GM21717 (cell line): ENCODE data around the gene AOPEP.

Source experiments
- ATAC-seq: cut with Tn5 transposase; IDR thresholded peaks from one replicate; pipeline ENCODE4 v1.9.1; 2021; ENCODE audit warnings: mild to moderate bottlenecking, moderate library complexity; ENCODE audit not compliant: unreplicated experiment

AOPEP gene

GRCh38 chr9:95026148-95026524, 299.6 kb downstream of the AOPEP start:
- ATAC-seq: no peak

DNA sequence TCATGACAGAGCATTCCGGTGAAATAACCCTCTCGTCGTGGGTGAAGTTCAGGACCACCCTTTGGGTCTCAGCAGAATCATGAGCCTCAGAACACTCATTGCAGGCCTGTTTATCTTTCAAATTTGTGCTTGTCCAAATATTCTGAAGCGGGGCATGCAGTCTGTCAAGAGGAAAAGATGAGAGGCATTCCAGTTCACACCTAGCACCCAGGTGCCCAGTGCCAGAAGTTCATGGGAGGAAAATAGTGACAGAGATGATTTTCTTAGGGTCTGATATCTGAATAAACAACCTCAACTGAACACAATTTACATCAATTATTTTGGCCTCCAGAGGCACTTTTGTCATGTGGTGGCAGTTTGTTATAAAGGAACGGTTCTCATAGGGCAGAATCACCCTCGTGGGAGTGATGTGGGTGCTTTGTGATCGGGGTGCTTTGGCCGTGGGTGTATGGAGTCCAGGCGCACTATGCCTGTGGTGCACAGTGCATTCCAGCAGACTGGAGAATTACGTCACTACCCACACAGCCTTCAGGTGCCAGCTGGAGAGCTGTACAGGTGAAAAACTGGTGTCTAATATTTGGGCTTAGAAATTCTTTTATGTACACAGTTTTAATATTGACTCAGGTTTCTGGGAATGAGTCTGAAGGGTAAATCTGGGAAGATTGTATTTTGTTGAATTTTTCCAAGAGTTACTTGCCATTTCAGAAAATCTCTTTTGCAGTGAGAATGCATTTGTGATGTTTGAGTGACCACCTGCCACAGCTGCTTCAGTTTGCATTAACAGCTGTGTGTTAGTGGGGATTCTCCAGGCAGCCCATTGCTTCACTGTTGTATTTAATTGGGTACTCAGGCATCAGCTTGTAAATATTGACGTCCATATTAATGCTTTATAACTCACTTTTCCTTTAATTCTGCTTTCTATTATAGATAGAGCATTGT, 301.7 kb downstream of the AOPEP start:
- no peak for ATAC-seq

- ATAC-seq: no peak
Observed at GRCh38 chr9:95028853-95029219, 302.3 kb downstream of the AOPEP start.

GRCh38 chr9:95029288-95029687, 302.8 kb downstream of the AOPEP start:
- no peak for ATAC-seq

- no peak for ATAC-seq
Observed at GRCh38 chr9:95029720-95030119, 303.2 kb downstream of the AOPEP start.

- ATAC-seq: no peak
Observed at GRCh38 chr9:95030344-95030743, 303.8 kb downstream of the AOPEP start.

- ATAC-seq: no peak
Observed at GRCh38 chr9:95030920-95031642, 304.6 kb downstream of the AOPEP start.

- no peak for ATAC-seq
Observed at GRCh38 chr9:95031711-95032461, 305.4 kb downstream of the AOPEP start.

- no peak for ATAC-seq
Observed at GRCh38 chr9:95032580-95033341, 306.3 kb downstream of the AOPEP start.

DNA sequence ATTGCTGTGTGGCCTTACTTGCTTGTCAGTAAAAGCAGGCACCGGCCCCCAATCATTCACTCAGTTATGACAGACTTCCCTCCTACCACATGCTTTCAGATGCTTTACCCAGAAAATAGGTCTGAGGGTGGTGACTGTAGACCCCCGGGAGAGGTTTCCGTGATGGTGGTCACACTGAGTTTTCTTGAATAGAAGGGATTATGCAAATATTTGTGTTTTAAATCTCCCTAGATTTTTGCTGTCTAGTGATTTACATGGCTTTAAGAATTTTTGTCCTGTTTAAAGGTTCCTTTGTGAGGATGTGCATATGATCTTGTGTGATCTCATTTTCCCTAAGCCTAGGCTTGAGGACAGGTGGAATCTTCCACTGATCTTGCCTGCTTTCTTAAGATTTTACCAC, 309.3 kb downstream of the AOPEP start:
- ATAC-seq: no peak

- no peak for ATAC-seq
Observed at GRCh38 chr9:95036676-95037075, 310.2 kb downstream of the AOPEP start.

DNA sequence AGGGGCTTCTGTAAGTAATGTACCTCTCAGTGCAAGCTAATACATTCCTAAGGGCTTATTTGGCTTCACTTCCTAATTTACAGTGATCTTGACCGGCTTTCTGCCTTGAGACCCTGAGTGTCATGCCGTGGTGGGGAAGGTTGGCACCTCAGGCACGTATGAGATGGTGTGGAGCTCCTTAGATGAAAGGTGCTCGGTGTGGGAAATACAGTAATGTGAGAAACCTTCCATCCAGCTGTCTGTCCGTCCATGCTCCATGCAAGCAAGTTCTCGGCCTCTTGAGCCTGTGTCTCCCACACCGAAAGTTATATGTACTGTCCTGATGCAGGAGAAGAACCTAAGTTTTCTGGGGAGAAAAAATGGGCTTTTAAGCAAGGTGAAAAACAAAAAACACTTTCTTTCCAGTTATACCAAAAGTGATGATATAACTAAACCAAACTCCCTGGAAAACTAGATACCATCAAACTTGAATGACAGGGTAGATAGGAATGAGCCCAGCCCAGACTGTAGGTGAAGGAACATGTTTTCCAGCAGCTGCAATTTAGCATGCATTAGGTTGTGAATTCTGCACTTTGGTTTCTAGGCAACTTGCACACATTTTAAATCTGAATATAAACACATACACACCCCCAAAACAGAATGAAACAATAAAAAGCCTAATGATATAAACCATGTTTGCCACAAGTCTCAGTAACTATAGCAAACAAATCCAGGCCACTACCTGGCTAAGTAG, 311.5 kb downstream of the AOPEP start:
- no peak for ATAC-seq

DNA sequence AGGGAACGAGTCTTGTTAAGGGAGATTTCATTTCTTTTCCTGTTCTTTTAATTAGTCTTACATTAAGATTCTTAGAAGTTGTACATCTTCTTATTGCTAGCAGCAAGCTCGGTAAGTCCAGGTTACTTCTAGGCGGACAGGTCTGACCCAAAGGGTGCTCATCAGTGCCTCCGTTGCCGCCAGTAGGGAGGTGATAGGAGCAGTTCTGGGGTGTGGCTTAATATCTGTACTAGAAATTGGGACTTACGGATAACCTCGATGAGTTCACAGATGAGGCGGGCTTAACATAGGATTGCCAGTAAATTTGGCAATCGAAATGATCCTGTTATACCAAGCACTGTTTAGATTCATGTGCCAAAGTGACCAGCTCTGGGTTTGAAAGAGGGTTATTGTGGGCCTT, 312.2 kb downstream of the AOPEP start:
- no peak for ATAC-seq

DNA sequence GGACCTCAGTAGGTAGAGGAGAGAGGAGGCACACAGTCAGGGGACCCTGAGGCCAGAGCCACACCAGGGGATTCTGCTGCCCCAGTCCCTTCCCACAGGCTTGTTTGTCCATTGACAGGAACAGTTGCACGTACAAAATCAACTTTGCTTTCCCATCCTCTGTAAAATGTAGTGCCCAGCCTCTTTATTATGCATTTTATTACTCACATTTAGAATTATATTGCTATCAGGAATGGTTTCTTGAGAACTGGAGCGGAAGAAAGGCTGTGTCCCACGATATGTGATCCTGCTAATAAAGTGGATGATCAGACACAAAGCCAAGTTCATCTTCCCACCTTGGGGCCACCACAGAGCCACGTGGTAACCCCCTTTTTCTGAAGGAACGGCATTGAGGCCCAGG, 313.6 kb downstream of the AOPEP start:
- ATAC-seq: no peak

GRCh38 chr9:95043826-95044225, 317.3 kb downstream of the AOPEP start:
- ATAC-seq: no peak

DNA sequence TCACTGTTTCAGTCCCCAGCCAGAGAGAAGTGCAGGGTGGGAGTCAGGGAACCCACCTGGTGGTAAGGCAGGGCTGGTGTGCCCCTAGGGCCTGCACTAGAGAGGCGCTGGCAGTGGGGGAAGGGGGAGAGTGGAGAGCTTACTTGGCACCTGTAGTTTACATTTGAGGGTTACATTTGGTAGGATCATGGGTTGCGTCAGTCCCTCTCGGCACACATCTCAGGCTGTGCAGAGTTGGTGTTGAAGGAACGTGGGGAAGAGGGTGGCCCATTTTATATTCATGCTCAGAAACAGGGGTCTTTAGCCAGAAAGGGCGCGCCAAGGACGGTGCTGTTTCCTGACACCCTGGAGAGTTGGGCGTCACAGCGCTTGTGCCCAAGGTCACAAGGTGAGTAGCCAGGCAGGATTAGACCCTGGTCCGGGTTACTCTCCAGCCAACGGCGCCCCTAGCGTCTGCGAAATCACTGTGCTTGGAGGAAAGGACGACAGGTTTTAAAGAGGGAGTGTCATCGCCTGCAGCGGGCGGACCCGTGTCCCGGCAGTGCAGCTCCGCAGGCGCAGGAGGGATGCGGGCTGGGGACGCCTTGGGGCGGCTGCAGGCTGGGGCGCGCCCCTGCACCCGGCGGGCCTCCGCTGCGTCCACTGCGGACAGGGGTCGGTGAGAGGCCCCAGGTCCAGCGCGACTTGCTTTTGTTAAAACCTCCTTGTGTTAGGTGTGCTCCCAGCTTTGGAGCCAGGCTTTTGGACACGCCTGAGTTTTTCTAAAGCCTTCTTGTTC, 318.4 kb downstream of the AOPEP start:
- no peak for ATAC-seq

- ATAC-seq: no peak
Observed at GRCh38 chr9:95045751-95046150, 319.3 kb downstream of the AOPEP start.

DNA sequence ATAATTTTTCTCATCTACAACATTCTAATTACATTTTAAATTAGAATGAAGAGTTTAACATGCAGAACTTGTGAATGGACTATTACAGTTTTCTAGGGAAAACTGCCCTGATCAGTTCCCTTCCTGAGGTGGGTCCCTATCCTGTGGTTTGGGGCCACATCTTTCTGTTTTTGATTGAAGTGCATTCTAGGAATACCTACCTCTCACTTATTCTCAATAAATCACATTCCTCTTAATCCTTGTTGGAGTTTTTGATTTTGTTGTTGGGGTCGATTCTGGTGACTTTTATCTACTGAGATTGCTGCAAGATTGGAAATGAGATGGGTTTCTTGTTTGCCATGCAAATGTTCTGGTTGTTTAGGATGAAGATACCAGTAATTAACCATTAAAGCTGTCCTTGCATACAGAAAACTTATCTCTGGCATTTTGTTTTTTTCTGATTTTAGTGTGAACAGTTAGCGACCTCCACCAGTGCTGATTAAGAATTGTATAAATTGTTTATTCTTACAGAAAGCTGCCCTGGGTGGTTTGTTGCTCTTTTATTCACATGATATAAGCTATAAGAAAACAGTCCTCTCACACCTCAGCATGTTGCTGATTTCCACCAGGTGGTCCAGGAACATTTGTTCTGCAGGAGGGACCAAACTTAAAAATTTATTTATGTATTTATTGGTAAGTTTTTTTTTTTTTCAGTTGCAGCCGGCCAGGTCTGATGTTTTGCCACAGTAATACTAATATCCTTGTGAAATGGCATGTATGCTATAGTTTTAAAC, 321.1 kb downstream of the AOPEP start:
- no peak for ATAC-seq
